ENCODE results near the gene SYTL2. TPM values are rescaled to one million over a fixed set of nuclear protein-coding genes. Genes with fewer than 3 reads are reported as not detected.

Gene SYTL2
- total RNA-seq, 1 experiment from 2014 or later, result 57.1 TPM

DNA sequence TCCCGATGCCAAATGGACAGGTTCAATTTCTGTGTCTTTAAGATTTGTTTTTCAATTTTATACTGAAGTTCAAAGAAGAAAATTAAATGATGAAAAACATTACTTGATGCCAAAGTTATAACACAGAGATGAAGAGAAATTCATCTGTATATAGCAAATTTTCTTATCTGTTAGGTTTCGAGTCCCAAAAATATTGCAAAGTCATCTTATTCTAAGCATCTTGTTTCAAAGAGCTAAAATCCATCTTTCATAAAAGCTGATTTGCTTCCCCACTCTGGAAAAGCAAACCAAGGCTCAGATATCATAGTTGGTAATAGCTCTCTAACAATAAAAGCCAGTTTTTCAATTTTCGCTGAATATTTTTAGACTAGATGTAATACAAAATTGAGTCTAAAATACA is 106.0 kb downstream of the SYTL2 start:
- H3K36me3 ChIP-seq (ENCODE audit: low read depth, low read length), result peaks cover 4% of the 10 kb centered on the region
- no peak for TF ChIP-seq EZH2 (IDR thresholded peaks at IDR 0.05; ENCODE audit: low read length, unreplicated experiment)
- no peak for TF ChIP-seq EZH2phosphoT487 (IDR thresholded peaks at IDR 0.05; ENCODE audit: borderline replicate concordance, low read length)
- TF ChIP-seq, protein P1, sequence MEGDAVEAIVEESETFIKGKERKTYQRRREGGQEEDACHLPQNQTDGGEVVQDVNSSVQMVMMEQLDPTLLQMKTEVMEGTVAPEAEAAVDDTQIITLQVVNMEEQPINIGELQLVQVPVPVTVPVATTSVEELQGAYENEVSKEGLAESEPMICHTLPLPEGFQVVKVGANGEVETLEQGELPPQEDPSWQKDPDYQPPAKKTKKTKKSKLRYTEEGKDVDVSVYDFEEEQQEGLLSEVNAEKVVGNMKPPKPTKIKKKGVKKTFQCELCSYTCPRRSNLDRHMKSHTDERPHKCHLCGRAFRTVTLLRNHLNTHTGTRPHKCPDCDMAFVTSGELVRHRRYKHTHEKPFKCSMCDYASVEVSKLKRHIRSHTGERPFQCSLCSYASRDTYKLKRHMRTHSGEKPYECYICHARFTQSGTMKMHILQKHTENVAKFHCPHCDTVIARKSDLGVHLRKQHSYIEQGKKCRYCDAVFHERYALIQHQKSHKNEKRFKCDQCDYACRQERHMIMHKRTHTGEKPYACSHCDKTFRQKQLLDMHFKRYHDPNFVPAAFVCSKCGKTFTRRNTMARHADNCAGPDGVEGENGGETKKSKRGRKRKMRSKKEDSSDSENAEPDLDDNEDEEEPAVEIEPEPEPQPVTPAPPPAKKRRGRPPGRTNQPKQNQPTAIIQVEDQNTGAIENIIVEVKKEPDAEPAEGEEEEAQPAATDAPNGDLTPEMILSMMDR (conservative IDR thresholded peaks at IDR 0.05; ENCODE audit: low read depth, low read length), result no peak
- no peak overlapping the region for H2AFZ ChIP-seq (ENCODE audit: low read length)
- no peak overlapping the region for H3K4me2 ChIP-seq (ENCODE audit: low read length)
- DNase-seq (no peak), ATAC-seq (no peak)
- H3K27ac ChIP-seq (ENCODE audit: low read length), result no peak overlapping the region
- no peak overlapping the region for H3K4me3 ChIP-seq (ENCODE audit: low read length)
- H3K4me1 ChIP-seq (ENCODE audit: insufficient read depth, low read length), result no peaks in the 10 kb centered on the region; the same call in 1 of the 2 replicates
- H3K9me3 ChIP-seq (ENCODE audit: low read length), result no peaks in the 10 kb centered on the region
- no peaks in the 10 kb centered on the region for H3F3A ChIP-seq (ENCODE audit: low read length, unreplicated experiment)
- no peak overlapping the region for H3K9ac ChIP-seq (ENCODE audit: low read length)
- ChIA-PET POLR2A (ENCODE audit: unreplicated experiment) (no interaction called here), CTCF (no interaction called here)
- no peaks in the 10 kb centered on the region for H3K27me3 ChIP-seq (ENCODE audit: low read length)
- H4K20me1 ChIP-seq (ENCODE audit: low read length), result no peaks in the 10 kb centered on the region
- intact Hi-C loops (cut with micrococcal nuclease), result no loop called here
- no peaks in the 10 kb centered on the region for H3K9me2 ChIP-seq (replicated peaks; ENCODE audit: low read length)
- no peaks in the 10 kb centered on the region for H3K79me2 ChIP-seq (ENCODE audit: low read length)
- no TSS peak for BruUV-seq (replicated peaks)

DNA sequence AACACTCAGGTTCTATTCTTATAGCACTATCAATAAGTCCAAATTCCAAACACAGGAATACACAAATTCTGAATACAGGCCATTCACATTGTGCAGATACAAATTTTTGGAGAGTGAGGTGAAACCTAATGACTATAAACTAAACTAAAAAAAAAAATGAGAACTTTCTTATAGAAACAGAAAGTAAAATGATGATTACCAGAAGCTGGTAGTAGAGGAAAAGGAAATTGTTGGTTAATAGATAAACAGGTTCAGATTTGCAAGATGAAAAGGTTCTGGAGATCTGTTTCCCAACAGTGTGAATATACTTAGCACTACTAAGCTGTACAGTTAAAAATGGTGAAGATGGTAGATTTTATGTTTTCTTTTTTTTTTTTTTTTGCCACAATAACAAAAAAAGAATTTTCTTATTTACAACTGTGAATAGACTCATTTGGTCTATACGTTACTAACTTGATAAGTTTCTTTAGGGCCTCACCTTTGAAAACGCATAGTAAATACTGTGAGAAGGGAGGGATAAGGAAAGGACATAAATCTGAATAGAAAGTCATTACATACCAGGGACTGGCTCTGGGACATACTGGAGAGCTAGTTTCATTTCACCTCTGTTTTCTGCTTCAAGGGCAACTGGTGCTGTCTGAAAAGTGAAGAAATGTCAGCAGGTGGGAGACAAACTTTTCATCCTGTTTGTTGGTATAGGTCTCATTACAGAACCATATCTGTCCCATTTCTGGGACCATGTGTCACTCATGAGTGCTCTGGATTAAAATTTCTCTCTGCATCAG is 110.8 kb downstream of the SYTL2 start:
- ATAC-seq (no peak), DNase-seq (no peak)
- ChIA-PET POLR2A (ENCODE audit: unreplicated experiment) (interaction anchor here (0.7 kb wide), 1 partner anchor 99 kb away, joined by 6 read pairs; no protein-coding TSS in a partner anchor), CTCF (interaction anchor here (0.6 to 0.7 kb wide), 2 partner anchors 62 to 115 kb away, joined by 3 to 4 read pairs; no protein-coding TSS in a partner anchor)
- TF ChIP-seq, protein P1 (conservative IDR thresholded peaks at IDR 0.05; ENCODE audit: low read depth, low read length), result no peak
- TF ChIP-seq EZH2phosphoT487 (IDR thresholded peaks at IDR 0.05; ENCODE audit: borderline replicate concordance, low read length) (no peak), EZH2 (IDR thresholded peaks at IDR 0.05; ENCODE audit: low read length, unreplicated experiment) (no peak)
- no peak overlapping the region for H3K27ac ChIP-seq (ENCODE audit: low read length)
- H2AFZ ChIP-seq (ENCODE audit: low read length), result no peak overlapping the region
- H3F3A ChIP-seq (ENCODE audit: low read length, unreplicated experiment), result no peaks in the 10 kb centered on the region
- H3K27me3 ChIP-seq (ENCODE audit: low read length), result no peaks in the 10 kb centered on the region
- no peaks in the 10 kb centered on the region for H3K9me2 ChIP-seq (replicated peaks; ENCODE audit: low read length)
- peaks cover 24% of the 10 kb centered on the region for H3K4me1 ChIP-seq (ENCODE audit: insufficient read depth, low read length)
- H3K4me3 ChIP-seq (ENCODE audit: low read length), result no peak overlapping the region
- peaks cover 16% of the 10 kb centered on the region for H3K36me3 ChIP-seq (ENCODE audit: low read depth, low read length)
- H4K20me1 ChIP-seq (ENCODE audit: low read length), result no peaks in the 10 kb centered on the region
- no peak overlapping the region for H3K4me2 ChIP-seq (ENCODE audit: low read length)
- no peak overlapping the region for H3K9ac ChIP-seq (ENCODE audit: low read length)
- intact Hi-C loops (cut with micrococcal nuclease), result no loop called here
- no peaks in the 10 kb centered on the region for H3K9me3 ChIP-seq (ENCODE audit: low read length)
- no peaks in the 10 kb centered on the region for H3K79me2 ChIP-seq (ENCODE audit: low read length)
- no TSS peak for BruUV-seq (replicated peaks)

DNA sequence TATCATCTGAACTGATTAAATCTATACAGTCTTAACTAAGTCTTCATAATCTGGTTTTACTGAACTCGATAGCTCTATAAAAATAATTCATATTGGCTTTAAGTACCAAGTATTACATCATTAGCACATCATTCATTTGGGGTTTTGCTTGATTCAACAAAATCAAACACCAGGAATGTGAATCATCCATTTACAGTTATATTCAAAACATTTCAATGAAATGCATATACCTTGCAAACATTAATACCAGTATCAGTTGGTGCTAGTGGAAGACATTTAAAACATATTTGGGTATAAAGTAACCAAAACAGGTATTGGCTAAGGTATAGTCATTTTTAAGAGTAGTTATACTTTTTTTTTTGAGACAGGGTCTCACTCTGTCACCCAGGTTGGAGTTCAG is 112.7 kb downstream of the SYTL2 start:
- Histone ChIP-seq H3K4me3 (ENCODE audit: low read length) (no peak overlapping the region), H2AFZ (ENCODE audit: low read length) (no peak overlapping the region), H3K9ac (ENCODE audit: low read length) (no peak overlapping the region), H3K4me1 (ENCODE audit: insufficient read depth, low read length) (peaks cover 34% of the 10 kb centered on the region), H3K27ac (ENCODE audit: low read length) (peak overlapping the region; percentile 47), H3K36me3 (ENCODE audit: low read depth, low read length) (peaks cover 16% of the 10 kb centered on the region), H3K27me3 (ENCODE audit: low read length) (no peaks in the 10 kb centered on the region), H3F3A (ENCODE audit: low read length, unreplicated experiment) (no peaks in the 10 kb centered on the region), H3K79me2 (ENCODE audit: low read length) (no peaks in the 10 kb centered on the region), H4K20me1 (ENCODE audit: low read length) (no peaks in the 10 kb centered on the region), H3K9me3 (ENCODE audit: low read length) (no peaks in the 10 kb centered on the region), H3K9me2 (replicated peaks; ENCODE audit: low read length) (no peaks in the 10 kb centered on the region), H3K4me2 (ENCODE audit: low read length) (peak overlapping the region; percentile 20)
- BruUV-seq (replicated peaks), result no TSS peak
- CTCF ChIA-PET, result no interaction called here
- DNase-seq (peak; percentile 72), ATAC-seq (peak; percentile 60)
- POLR2A ChIA-PET (ENCODE audit: unreplicated experiment), result no interaction called here
- intact Hi-C loops (cut with micrococcal nuclease), result no loop called here
- no peak for TF ChIP-seq EZH2 (IDR thresholded peaks at IDR 0.05; ENCODE audit: low read length, unreplicated experiment)
- TF ChIP-seq EZH2phosphoT487 (IDR thresholded peaks at IDR 0.05; ENCODE audit: borderline replicate concordance, low read length), result no peak
- TF ChIP-seq, protein P1 (conservative IDR thresholded peaks at IDR 0.05; ENCODE audit: low read depth, low read length), result no peak

Measured in PC-3 (cell line).